Stimulated activated CD4-positive, alpha-beta T cell treated with anti-CD3 and anti-CD28 coated beads, Interleukin-1b, Interleukin-23, amount 100 ng/mL, for 1 hour (primary cell): ENCODE data around the gene TNNC2.
"Not testable (repeated sequence)": the region's sequence is repeated elsewhere in the genome, so short reads cannot be mapped to it uniquely, and the experiment has no call there.

Experiments
- DNase-seq, 2 donors: peaks; one replicate each; pipeline ENCODE4 v3.0.0-alpha.2; 2020; ENCODE audit warnings: low read depth in 2 of 2

The TNNC2 gene

DNA sequence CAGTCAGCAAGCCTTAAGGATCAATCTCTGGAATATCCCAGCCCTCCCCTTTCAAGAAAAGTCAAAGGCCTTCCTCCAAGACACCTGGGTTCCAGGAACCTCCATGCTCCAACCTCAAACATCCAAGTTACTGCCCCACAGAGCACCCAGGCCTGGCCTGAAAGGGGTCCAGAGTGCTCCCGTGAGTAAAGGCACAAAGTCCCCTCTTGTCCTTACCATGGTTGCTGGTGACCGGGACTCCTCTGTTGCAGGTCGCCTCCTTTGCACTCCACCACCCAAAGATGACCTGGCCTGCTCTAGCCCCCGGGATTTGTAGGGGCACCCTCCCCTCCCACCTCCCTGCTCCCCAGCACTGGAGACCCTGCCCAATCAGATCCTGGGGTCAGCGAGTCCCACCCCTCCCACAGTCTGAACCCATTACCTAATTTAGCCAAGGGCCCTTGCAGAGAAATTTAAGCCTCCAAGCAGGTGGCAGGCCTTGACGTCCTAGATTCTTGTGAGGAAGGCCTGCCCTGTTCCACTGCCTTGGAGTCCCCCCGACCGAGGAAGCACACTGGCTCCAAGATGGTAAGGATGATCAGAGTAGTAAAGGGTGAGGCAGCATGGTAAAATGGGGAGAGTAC lies at the start of gene TNNC2:
Gene TNNC2 (minus strand): TSS at position 283 of the 623 bp plus-strand sequence. CDS start 64 bp downstream, at position 219.
- no peak for DNase-seq

GRCh38 chr20:45874576-45874975 lies 47.5 kb upstream of the TNNC2 start:
- no peak for DNase-seq

DNA sequence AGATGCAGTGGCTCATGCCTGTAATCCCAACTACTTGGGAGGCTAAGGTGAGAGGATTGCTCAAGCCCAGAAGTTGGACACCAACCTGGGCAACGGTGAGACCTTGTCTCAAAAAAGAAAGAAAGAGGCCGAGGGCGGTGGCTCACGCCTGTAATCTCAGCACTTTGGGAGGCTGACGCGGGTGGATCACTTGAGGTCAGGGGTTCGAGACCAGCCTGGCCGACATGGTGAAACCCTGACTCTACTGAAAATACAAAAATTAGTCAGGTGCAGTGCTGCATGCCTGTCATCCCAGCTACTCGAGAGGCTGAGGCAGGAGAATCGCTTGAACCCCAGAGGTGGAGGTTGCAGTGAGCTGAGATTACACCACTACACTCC lies 47.0 kb upstream of the TNNC2 start:
- DNase-seq, result not testable (repeated sequence)

DNA sequence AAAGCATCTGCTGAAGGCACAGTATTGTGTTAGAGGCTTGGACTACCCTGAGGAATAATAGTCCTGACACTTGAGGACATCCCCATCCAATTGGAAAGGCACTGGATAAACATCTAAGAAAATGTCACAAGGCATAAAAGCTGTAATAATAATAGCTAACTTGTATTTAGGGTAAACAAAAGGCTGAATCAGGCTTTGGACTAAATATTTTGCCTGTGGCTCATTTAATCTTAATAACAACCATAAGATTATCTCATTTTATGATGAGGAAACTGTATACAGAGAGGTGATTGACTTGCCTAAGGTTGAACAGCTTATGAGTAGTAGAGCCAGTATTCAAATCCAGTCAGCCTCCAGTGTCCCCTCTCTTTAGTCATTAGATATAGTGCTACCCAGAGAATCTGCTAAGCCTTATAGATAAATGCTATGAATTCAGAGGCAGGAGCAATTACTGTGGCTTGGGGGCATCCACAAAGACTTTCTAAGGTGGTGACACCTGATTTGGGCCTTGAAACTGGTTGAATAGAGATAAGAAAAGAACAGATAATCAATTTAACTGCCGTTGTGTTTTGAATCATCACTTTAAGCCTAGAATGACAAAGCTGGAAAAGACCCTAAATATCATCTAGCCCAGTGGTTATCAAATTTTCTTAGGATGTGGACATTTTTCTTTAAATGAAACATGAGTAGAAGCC lies 46.4 kb upstream of the TNNC2 start:
- DNase-seq, result no peak

GRCh38 chr20:45872626-45873025 lies 45.5 kb upstream of the TNNC2 start:
- no peak for DNase-seq

- no peak for DNase-seq
These were observed 40.7 kb upstream of the TNNC2 start for GRCh38 chr20:45867819-45868176.

DNA sequence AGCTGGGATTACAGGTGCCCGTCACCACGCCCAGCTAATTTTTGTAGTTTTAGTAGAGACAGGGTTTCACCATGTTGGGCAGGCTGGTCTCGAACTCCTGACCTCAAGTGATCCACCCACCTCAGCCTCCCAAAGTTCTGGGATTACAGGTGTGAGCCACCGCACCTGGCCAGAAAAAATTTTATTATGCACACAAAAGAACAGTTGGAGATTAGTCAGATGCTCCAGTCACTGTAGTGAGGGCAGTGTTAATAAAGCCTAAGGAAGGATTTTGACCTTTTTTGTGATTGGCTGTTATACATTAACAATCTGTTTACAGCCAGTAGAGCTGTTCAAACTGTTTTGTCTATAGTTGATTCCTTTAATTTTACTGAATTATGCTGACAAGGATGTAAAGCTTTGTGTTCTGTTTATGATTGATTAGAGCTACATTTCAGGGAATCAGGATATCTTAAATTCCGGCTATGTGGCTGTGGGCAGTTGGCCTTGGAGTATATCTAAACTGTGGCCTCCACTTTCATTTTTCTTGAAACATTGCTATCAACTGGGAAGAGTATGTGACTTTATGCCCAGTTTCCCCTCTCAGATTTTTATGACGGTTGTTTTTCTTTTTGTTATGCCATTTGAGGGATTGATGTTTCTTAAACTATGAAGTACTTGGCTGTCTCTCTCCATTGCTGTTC lies 40.2 kb upstream of the TNNC2 start:
- no peak for DNase-seq

DNA sequence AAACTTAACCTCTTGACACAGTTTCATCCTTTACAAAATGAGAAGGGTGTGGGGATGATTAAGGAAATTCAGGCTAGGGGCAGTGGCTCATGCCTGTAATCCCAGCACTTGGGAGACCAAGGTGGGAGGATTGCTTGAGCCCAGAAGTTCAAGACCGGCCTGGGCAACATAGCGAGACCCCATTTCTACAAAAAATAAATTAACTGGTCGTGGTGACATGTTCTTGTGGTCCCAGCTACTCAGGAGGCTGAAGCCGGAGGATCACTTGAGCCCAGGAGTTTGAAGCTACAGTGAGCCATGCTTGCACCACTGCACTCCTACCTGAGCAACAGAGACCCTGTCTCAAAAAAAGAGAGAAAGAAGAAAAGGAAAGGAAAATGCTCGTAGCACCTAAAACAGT lies 39.3 kb upstream of the TNNC2 start:
- DNase-seq, result no peak

- no peak for DNase-seq
These were observed 36.7 kb upstream of the TNNC2 start for GRCh38 chr20:45863543-45864470.

- DNase-seq, result no peak
These were observed 34.3 kb upstream of the TNNC2 start for GRCh38 chr20:45861221-45862075.

DNA sequence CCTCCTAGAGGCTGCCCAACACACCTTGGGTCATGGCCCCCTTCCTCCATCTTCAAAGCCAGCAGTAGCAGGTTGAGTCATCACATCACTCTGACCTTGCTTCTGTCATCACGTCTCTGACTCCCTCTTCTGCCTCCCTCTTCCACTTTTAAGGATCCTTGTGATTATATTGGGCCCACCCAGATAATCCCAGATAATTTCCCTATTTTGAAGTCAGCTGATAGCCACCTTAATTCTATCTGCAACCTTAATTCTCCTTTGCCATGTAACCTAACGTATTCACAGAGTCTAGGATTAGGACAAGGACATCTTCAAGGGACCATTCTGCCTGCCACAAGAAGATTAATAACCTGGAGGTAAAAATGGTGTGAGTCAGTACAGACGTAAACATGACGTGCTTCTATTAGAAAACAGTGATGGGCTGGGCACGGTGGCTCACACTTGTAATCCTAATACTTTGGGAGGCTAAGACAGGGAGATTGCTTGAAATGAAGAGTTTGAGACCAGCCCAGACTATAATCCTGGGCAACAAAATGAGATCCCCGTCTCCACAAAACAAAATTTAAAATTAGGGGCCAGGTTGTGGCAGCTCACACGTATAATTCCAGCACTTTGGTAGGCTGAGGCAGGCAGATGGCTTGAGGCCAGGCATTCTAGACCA lies 33.6 kb upstream of the TNNC2 start:
- DNase-seq, result no peak

- DNase-seq, result no peak
These were observed 32.8 kb upstream of the TNNC2 start for GRCh38 chr20:45859916-45860315.

GRCh38 chr20:45857882-45858216 lies 30.7 kb upstream of the TNNC2 start:
- DNase-seq, result no peak

GRCh38 chr20:45857114-45857881 lies 30.2 kb upstream of the TNNC2 start, which contains the start of the genes ACOT8 and ZSWIM3:
TSS of gene ACOT8 (minus strand) at chr20:45857392. CDS start at chr20:45857315, 77 bp downstream.
TSS of gene ZSWIM3 (plus strand) at chr20:45857614. CDS start at chr20:45857826, 212 bp downstream.
- DNase-seq, result peak; percentile 69 to 88

DNA sequence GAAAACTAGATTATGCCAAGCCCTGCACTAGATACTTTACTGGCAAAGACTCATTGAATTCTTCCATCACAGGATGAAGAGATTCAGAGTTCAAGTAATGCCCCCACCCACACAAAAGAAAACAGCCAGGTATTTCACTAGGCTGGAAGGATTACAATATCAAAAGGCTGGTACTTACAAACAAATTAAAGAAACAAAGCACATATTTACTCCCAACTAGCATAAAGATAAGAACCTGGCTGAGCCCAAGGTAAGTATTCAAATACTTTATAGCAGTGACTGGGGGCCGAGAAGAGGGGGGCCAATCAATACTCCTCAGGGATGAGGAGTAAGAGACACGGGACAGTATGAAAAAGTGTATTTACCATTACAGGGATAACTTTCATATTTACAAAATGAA lies 26.4 kb upstream of the TNNC2 start:
- DNase-seq, result no peak

- no peak for DNase-seq
These were observed 25.2 kb upstream of the TNNC2 start for GRCh38 chr20:45852326-45852725.

DNA sequence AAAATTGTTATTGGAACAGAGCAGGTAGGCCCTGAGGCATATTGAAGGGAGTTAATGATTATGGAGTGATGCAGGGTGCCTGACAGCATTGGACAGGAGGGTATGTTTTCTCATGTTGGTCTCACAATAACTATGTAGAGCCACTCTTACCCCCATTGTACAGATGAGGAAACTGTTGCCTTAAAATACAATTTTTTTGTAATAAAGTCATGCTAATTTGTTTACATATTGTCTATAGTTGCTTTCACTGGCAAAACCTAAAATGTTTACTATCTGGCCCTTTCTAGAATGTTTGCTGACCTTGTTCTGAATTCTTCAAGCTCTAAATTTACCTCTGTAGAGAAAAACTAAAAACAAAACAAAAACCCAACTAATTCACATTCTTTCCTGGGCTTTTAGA lies 24.4 kb upstream of the TNNC2 start:
- DNase-seq, result no peak

GRCh38 chr20:45850926-45851325 lies 23.8 kb upstream of the TNNC2 start:
- DNase-seq, result no peak

- DNase-seq, result no peak
These were observed 23.1 kb upstream of the TNNC2 start for GRCh38 chr20:45850238-45850637.
